Vagina (tissue), 2 donors: ENCODE results near the gene LONP2.
"Not testable (repeated sequence)": the region's sequence is repeated elsewhere in the genome, so short reads cannot be mapped to it uniquely, and the experiment has no call there.

Experiments used
- POLR2AphosphoS5 ChIP-seq, 2 donors: sonication (generic); formaldehyde crosslinking; IDR thresholded peaks; one replicate each; pipeline ENCODE4 v1.9.0; 2017; ENCODE audit warnings: antibody characterized with exemption in 2 of 2, mild to moderate bottlenecking in 2 of 2, low read depth in 1 of 2; ENCODE audit not compliant: insufficient read depth in 1 of 2
- TF ChIP-seq, protein P1 (sequence below), 3 experiments: fragments of 450-650 bp in 2 of 3; fragments of 200-600 bp in 1 of 3; sonication (generic) in 1 of 3; IDR thresholded peaks; one replicate each; pipeline ENCODE4 v1.5.1; 2017 to 2019; ENCODE audit warnings: antibody characterized with exemption in 3 of 3, mild to moderate bottlenecking in 2 of 3, moderate library complexity in 2 of 3

DNA sequence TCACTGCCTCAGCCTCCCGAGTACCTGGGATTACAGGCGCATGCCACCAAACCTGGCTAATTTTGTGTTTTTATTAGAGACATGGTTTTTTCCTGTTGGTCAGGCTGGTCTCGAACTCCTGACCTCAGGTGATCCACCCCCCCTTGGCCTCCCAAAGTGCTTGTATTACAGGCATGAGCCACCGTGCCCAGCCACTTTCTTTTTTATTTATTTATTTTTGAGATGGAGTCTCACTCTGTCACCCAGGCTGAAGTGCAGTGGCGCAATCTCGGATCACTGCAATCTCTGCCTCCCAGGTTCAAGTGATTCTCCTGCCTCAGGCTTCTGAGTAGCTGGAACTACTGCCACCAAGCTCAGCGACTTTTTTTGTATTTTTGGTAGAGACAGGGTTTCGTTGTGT, 158.4 kb downstream of the LONP2 start:
- not testable (repeated sequence) for TF ChIP-seq POLR2AphosphoS5 (IDR thresholded peaks at IDR 0.05; ENCODE audit: insufficient read depth in 1 of 2, low read depth in 1 of 2)
- TF ChIP-seq, protein P1, sequence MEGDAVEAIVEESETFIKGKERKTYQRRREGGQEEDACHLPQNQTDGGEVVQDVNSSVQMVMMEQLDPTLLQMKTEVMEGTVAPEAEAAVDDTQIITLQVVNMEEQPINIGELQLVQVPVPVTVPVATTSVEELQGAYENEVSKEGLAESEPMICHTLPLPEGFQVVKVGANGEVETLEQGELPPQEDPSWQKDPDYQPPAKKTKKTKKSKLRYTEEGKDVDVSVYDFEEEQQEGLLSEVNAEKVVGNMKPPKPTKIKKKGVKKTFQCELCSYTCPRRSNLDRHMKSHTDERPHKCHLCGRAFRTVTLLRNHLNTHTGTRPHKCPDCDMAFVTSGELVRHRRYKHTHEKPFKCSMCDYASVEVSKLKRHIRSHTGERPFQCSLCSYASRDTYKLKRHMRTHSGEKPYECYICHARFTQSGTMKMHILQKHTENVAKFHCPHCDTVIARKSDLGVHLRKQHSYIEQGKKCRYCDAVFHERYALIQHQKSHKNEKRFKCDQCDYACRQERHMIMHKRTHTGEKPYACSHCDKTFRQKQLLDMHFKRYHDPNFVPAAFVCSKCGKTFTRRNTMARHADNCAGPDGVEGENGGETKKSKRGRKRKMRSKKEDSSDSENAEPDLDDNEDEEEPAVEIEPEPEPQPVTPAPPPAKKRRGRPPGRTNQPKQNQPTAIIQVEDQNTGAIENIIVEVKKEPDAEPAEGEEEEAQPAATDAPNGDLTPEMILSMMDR (IDR thresholded peaks at IDR 0.05), result not testable (repeated sequence)
